ENCODE results near the gene RUSF1.

Gene RUSF1

GRCh38 chr16:31467151-31467773, 40.9 kb downstream of the RUSF1 start:
- no peak for DNase-seq

GRCh38 chr16:31466381-31466841, 41.8 kb downstream of the RUSF1 start:
- DNase-seq, result no peak

GRCh38 chr16:31465788-31466370, 42.3 kb downstream of the RUSF1 start:
- no peak for DNase-seq

- DNase-seq, result no peak
Measured at GRCh38 chr16:31464781-31465260, 43.4 kb downstream of the RUSF1 start.

GRCh38 chr16:31464348-31464769, 43.8 kb downstream of the RUSF1 start:
- no peak for DNase-seq

GRCh38 chr16:31461921-31462804, 46.0 kb downstream of the RUSF1 start:
- no peak for DNase-seq

GRCh38 chr16:31461201-31461920, 46.8 kb downstream of the RUSF1 start:
- no peak for DNase-seq

GRCh38 chr16:31460582-31461002, 47.6 kb downstream of the RUSF1 start:
- peak; percentile 33 for DNase-seq

- DNase-seq, result peak; percentile 98
Measured at GRCh38 chr16:31459687-31460581, 48.3 kb downstream of the RUSF1 start.

- DNase-seq, result peak; percentile 93
Measured at GRCh38 chr16:31458844-31459686, 49.1 kb downstream of the RUSF1 start, which contains the start of gene ARMC5. TSS of gene ARMC5 (plus strand) at chr16:31459501. CDS start at chr16:31459525, 24 bp downstream.

- DNase-seq, result peak; percentile 17
Measured at GRCh38 chr16:31458073-31458843, 49.9 kb downstream of the RUSF1 start.

GRCh38 chr16:31456988-31457360, 51.2 kb downstream of the RUSF1 start:
- DNase-seq, result no peak

GRCh38 chr16:31455601-31456314, 52.4 kb downstream of the RUSF1 start:
- no peak for DNase-seq

GRCh38 chr16:31453255-31454204, 54.7 kb downstream of the RUSF1 start:
- DNase-seq, result no peak

- no peak for DNase-seq
Measured at GRCh38 chr16:31452631-31453106, 55.5 kb downstream of the RUSF1 start.

- peak; percentile 61 for DNase-seq
Measured at GRCh38 chr16:31451681-31452351, 56.4 kb downstream of the RUSF1 start.

- DNase-seq, result no peak
Measured at GRCh38 chr16:31451201-31451600, 57.0 kb downstream of the RUSF1 start.
